Peyer's patch (tissue), 4 donors: ENCODE results near the gene RGS7BP.
A peak's percentile ranks its signal among the peaks of the same experiment; 100 is the strongest.

ENCODE experiments used
- POLR2A ChIP-seq, 2 donors: fragments of 450-650 bp; IDR thresholded peaks; one replicate each; pipeline ENCODE4 v1.5.1; 2017; ENCODE audit warnings: antibody characterized with exemption in 2 of 2, mild to moderate bottlenecking in 2 of 2, moderate library complexity in 2 of 2
- TF ChIP-seq, protein P1 (sequence below), 6 experiments: fragments of 450-650 bp in 4 of 6; fragments of 200-600 bp in 2 of 6; sonication (generic) in 1 of 6; IDR thresholded peaks; one replicate each; pipeline ENCODE4 v1.5.1; 2017 to 2019; ENCODE audit warnings: antibody characterized with exemption in 6 of 6, mild to moderate bottlenecking in 3 of 6, moderate library complexity in 1 of 6

DNA sequence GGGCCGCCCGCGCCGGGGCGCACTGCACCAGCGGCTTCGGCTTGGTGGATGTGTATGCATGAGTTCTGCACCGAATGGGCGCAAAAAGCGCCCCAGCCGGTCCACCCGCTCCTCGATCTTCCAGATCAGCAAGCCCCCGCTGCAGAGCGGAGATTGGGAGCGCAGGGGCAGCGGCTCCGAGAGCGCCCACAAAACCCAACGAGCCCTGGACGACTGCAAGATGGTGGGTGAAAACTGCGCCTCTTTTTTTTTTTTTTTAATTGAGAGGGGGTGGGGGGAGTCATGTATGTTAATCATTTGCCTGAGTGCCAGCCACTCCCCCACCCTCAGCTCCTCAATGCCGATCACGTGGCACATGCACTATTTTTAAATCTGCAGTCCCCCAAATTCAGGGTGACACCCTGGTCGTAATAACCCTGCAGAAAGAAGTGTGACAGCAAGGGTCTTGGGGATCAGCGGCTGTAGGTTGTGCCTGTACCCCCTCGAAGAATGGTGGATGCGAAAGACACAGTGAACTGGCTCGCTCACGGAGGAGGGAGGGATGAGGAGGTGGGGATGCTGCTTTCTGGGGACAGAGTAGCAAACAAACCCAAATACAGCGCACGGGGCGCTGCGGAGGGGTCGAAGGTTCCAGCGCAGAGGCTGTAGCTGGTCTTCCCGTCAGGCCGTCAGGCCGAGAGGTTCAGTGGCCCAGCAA is 900 bp downstream of the RGS7BP start:
- TF ChIP-seq POLR2A (IDR thresholded peaks at IDR 0.05) = no peak
- TF ChIP-seq, protein P1, sequence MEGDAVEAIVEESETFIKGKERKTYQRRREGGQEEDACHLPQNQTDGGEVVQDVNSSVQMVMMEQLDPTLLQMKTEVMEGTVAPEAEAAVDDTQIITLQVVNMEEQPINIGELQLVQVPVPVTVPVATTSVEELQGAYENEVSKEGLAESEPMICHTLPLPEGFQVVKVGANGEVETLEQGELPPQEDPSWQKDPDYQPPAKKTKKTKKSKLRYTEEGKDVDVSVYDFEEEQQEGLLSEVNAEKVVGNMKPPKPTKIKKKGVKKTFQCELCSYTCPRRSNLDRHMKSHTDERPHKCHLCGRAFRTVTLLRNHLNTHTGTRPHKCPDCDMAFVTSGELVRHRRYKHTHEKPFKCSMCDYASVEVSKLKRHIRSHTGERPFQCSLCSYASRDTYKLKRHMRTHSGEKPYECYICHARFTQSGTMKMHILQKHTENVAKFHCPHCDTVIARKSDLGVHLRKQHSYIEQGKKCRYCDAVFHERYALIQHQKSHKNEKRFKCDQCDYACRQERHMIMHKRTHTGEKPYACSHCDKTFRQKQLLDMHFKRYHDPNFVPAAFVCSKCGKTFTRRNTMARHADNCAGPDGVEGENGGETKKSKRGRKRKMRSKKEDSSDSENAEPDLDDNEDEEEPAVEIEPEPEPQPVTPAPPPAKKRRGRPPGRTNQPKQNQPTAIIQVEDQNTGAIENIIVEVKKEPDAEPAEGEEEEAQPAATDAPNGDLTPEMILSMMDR (IDR thresholded peaks at IDR 0.05) = peak in 2 of 6 experiments; percentile 23 to 39
